ENCODE measurements around the gene TAGLN2.

TAGLN2 gene

DNA sequence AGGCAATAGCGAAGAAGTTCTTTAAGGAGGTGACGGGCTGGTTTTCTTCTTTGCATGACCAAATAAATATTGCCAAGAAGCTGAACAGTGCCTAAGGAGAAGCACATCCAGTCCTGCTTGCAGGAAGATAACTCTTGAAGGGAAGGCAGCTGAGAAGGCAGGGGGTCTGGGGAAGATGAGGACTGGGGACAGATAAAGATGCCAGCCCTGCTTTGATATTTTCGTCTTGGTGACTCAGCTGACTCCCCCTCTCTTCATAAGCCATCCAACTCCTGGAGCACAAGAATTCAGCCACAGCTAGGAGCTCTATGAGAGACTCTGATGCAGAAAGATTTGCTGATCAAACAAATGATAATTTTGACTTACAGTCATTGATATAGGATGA is 28.8 kb downstream of the TAGLN2 start:
- DNase-seq, result no peak

DNA sequence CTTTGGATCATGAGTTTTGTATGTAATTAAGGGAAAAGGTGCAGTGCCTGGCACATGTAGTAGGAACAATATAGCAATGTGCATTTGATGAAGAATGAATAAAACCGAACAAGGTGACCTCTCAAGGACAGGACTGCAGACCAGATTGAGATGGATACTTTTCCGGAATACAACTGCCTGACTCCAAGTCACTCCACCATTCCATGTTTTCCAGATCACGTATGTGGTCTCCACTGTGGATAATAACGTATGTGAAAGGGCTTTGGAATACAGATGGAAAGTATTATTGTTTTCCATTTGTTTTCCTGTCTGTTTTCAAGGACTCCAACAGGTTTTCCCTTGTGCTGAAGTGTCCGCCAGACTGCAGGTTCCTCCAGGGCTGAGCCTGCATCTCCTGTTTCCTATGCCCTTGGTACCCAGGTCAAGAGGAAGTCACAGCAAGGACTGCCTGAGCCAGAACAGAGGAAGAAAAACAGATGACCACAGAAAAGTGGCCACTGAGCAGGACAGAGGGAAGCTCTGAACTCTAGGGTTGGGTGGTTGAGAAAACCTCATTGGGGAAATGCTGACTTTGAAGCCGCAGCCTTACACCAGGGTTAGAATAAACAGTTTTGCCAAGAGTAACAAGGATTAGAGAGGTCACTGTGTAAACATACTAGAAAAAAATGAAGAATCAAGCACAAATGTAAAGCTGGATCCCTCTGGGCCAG is 29.3 kb downstream of the TAGLN2 start:
- no peak for DNase-seq

DNA sequence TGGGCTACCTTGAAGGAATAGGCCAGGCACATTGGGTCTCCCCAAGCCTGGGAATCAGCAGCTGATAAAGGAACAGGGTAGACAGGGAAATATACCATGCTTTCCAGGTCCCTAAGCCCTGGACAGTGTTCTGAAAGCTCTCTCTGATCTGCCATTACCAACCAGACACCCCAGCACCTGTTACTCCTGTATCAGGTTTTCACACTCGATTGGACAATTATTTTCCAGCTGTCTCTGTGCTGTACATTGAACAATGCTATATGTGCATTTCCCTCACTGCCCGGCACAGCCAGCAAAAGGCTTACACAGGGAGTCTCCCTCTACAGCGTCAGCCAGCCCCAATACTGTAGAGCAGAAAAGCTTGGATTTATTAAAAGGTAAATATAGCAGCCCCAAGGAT is 30.0 kb downstream of the TAGLN2 start:
- no peak for DNase-seq

DNA sequence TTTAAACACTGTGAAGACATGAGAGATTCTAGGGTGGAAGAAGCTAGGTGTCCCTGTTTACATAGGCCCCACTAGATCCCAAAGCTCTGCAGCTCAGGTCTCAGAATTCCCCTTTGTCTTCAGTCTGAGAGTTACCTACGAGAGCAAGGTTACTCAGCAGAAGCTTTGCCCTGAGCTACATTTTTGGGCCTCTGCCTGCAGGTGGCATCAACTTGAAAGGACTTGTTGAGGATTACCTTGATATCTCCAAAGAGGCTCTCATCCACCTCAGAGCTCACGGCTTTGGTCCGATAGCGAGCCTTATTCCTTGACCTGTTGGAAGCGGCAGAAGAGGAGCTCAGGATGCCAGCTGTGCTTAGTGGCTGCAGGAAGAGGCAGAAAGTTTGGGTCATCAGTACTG is 32.4 kb downstream of the TAGLN2 start:
- no peak for DNase-seq

DNA sequence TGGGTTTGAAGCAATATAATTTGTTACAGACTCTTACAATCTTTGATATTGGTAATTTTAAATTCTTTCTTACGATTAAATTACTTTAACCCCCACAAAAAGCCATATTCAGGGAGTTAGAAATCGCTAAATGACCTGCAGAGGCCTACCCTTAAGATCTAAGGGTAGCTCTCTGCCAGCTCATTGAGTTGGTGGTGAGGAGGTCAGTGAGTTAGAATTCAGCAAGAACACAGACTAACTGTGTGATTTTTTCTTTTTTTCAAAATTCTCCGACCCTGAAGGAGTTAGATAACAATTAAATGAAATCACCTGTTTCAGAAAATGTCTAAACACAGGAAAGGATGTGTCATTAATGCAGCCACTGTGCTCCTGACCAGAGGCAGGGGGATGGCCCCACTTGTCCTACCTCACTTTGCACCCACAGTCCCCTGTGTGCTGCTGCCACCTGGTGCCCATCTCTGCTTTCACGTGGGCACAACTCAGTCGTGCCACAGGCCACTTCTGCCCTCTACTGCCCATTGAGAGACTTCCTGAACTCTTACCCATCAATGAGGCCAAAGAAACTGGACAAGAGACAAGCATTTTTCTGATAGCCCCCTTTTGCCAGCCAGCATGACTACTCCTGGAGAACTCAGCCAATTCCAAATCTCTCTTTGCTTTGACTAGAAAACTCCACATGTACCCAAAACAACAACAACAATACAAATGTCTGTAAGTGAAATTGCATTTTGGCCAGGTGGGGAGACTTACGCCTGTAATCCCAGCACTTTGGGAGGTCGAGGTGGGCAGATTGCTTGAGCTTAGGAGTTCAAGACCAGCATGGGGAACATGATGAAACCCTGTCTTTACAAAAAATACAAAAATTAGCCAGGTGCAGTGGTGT is 33.8 kb downstream of the TAGLN2 start:
- DNase-seq, result peak; percentile 63 to 66

DNA sequence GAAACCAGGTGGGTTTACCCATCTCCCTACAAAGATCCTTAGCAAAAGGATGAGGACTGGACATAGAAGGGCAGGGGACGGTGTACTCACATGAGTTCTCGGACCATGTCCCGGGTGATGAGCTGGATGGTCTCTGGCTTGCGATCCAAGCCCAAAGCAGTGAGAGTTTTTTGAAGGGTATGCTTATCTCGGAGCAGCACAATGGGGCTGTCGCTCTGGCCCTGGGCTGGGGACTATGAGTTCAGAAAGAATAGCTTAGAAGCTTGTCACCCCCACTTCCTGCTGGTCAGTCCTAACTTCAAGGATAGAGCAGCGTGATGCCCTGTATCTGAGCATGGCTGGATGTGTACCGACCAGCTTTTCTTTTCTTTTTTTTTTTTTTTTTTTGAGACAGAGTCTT is 34.9 kb downstream of the TAGLN2 start:
- DNase-seq, result no peak

DNA sequence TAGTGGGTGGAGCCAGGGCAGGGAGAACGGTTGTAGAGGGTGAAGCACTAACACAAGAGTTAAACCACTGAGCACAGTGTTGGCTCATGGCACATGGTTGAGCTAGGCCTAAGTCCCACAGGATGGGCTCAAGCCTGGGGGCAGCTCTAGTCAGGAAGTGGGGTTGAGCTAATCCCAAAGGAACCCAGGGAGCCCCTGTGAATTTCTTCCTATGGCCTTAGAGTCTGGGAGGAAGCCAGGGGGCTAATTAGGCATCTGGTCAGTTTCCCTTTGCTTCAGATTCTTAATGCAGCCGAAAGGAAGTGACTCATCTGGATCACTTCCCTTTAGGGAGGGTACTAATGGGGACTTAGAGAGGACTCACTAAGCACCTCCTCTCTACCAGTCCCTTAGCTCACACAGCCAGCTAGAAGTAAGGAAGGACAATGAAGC is 35.5 kb downstream of the TAGLN2 start:
- no peak for DNase-seq

DNA sequence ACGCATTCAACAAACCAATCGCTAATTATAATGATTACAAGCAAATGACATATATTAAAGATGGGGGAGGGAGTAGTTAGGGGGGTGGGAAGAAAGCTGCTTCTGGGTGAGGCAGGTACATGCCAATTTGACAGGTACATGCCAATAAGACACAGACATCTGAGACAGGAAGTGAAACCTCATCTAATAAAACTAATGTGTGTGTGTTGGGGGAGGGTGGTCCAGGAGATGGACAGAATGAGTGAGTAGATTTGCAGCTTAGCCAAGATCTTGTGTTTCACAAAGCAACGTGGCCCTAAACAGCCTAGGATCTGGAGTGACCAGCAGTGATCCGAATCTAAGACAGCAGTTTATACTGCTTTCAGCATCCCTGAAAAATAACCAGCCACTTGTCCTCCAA is 36.1 kb downstream of the TAGLN2 start:
- no peak for DNase-seq

DNA sequence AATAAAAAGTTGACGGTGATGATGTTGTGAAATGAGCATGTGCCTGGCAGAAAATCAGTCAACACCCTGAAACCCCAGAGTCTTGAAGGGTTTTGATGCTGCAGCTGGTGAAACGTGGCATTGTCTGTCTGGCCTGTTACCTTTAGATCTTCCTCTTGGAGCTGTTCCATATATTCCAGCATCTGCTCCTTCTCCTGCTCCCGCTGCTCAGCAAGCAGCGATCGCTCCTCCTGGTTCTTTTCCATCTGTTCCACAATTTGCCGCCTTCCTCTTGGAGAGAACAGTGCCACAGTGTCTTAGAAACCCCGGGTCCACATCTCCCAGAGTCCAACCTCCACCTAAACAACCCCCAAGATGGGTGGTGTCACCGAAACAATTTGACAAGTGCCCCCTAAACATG is 41.0 kb downstream of the TAGLN2 start:
- DNase-seq, result no peak

DNA sequence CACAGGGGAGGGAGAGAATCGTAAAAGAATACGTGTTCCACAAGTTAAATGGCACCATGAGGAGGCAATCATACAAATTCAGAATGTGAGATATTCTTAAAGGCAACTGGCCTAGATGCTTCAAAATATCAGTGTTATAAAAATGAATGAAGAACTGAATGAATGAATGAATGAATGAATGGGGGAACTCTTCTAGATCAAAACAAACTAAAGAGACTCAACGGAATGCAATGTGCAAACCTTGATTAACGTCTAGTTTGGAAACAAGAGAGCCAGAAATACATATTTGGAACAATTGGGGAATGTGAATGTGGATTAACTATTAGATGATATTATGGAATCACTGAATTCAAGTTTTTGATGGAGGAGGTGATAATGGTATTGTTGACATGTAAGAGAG is 42.2 kb downstream of the TAGLN2 start:
- no peak for DNase-seq

DNA sequence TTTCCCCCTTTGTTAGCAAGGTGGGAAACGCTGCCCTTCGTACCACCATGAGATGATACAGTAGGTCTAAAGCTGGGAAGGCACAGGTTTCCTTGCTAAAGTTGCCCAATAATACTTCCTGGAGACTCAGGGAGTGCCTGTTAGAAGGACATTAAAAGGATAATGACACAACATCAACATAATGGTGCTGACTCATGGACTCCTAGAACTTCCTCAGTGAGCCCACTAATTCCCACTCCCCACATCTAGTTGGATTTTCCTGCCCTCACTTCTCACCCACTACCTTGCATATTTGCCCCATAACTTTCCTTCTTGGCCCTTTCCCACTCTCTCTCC is 42.8 kb downstream of the TAGLN2 start:
- no peak for DNase-seq

DNA sequence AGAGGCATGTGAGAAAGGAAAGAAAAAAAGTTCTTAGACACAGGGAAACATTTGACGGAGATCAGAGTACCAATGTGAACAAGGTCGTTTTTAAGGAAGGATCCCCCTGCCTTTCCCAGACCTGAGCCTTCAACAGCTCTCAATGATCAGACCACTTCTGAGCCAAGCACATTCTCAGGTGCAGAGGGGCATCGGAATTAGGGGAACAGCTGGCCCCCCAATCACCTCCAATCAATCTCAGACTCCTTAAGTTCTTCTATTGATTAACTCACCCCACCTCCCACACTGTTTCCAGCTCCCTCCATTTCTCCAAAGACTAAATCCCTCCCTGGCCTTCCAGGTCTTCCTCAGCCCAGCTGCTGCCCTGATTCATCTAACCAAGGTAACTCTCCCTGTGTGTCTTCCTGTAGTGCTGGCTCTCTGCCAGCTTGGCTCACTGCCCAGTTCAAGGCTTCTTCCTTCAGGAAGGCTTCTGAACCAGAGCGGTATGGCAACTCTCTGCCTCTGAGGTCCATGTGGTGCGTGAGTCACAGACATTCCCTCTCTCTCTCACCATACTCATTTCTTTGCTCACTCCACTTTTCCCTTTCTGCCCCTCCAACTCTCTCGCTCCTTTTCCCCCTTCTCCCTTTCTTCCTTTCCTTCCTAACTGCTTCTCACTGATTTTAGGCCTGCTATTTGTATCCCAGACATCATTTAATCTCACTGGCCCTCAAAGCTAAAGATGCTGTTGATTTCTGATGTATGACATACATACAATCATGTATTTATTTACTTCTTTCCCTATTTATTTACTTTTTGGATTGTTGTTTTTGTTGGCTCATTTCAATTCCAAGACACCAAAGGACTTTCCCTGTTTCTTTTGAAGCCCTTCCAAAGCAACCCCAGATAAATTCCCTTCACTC is 43.4 kb downstream of the TAGLN2 start:
- peak; percentile 9 to 23 for DNase-seq

DNA sequence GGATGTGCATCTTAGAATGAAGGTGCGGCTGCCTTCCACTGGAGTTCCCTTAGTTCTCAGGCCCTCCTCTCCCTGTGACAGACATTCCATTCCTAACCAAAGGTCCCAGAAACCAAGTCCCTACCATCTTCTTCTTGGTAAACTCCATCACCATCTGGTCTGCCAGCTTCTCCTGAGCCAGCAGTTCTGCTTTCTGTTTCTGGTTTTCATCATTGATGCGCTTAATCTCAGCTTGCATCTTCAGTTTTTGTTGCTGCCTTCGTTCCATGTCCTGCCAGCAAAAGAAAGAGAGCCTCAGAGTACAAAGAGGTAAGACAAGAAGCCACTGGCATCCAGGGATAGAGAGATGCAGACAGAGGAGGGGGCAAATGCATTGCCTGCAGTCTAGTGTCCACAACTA is 44.9 kb downstream of the TAGLN2 start:
- no peak for DNase-seq

DNA sequence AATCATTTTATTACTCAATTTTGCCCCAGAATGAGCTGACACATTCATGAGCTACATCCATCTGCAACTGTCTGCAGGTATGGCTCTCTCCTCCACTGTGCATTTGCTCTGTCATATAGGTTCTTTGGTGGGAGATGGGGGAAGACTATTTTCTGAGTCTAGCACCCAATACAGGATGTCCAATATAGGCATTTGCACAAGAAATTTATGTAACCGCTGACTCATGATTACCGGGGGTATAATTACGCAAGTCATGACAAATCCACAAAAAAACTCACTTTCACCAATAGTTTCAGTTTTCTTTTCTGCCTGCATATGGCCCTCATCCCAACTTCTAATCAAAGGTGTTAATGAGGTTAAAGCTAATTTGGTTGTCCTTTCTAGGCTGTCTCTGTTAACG is 45.3 kb downstream of the TAGLN2 start:
- DNase-seq, result no peak

DNA sequence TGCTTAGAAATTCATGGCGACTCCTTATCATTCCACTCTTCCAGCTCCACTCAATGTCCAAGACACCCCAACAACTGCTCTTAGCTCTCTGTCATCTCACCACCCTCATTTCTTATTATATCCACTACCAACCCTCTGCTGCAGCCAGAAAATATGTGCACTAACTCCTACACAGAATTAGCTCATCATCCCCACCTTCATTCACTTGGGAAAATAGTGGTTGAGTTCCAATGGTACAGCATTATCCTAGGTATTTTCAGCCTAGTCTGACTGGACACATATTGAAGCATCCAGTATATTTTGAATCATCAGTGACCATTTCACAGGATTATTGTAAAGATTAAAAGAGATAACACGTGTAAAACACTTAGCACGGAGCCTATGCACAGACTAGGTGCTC is 46.2 kb downstream of the TAGLN2 start:
- no peak for DNase-seq

DNA sequence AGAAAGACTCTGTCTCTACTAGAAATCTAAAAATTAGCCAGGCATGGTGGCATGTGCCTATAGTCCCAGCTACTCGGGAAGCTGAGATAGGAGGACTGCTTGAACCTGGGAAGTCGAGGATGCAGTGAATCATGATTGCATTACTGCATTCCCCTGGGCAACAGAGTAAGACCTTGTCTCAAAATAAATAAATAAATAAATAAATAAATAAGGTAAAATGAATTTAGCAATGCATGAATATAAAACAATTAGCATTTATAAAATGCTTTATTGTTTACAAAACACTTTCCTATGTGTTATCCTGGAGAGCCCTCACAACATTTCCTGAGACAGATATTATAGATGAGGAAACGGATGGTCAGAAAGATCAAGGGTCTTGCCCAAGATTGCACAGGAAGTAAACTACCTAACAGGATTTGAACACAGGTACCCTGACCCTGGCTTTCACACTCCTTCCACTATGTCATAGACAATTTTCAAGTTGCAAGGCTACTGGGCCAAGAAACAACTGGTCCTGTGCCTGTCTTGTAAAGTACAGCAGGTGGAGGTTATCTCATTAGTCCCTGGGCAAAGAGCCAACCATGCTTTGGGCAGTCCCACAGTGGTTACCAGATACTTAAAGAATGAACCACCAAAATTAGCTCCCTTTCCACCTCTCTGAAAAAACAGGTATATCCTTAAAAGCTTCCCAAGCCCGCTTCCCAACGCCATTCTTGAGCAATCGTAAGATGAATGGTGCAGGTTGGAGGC is 47.4 kb downstream of the TAGLN2 start:
- no peak for DNase-seq

DNA sequence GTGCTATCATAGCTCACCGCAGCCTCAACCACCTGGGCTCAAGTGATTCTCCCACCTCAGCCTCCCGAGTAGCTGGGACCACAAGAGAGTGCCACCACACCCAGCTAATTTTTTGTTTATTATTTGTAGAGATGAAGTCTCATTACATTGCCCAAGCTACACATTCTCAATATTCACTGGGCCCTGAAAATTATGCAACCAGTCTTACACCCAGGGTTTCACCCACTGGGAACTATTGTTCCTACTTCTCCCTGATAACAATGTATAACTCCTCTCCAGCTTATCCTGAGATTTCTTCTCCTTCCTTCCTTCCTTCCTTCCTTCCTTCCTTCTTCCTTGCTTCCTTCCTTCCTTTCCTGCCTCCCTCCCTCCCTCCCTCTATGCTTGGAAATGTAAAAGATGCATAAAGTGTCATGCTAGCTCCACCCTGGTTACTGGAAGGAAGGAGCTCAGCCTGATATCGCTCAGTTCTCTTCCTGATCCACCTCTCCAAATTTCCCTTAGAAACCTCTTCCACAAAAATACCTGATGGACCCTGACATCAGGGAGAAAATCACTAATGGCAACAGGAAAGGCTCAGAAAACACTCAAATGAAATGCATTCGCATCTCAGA is 51.7 kb downstream of the TAGLN2 start:
- no peak for DNase-seq

DNA sequence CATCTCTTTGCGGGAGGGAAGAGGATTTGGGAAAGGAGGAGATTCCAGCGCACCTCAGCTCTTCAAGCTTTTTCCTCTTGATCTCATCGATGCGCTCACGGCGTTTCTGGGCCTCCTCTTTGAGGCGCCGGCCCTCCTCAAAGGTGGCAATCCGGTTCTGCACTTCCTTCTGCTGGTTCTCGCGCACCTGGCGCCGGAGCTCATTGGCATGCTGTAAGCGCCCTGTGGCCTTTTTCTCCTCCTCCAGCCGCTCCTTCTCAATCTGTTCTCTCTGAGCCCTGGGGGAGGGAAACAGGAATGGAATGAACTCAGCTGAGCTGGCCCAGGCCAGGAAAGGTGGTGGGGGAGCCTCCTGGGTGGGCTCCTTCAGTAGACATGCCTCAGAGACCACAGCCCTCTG is 52.4 kb downstream of the TAGLN2 start:
- no peak for DNase-seq

DNA sequence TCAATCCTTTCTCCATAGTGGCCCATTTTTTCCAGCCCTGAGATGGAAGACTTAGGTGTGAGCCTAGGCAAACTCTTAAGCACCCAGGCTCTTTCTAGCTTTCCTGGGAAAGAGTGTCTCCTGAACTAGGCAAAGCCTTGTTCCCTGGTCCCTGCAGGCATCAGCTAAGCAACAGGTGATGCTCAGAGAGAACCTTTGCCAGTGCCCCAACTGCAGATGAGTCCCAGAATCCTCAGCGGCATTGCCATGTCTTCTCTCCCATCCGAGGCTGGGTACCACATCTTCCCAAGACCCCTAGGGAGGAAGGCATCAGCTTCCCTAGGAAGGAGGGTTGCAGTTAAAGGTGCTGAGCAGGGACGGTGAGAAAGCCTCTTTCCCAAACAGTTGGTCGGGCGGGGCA is 54.6 kb downstream of the TAGLN2 start:
- no peak for DNase-seq

DNA sequence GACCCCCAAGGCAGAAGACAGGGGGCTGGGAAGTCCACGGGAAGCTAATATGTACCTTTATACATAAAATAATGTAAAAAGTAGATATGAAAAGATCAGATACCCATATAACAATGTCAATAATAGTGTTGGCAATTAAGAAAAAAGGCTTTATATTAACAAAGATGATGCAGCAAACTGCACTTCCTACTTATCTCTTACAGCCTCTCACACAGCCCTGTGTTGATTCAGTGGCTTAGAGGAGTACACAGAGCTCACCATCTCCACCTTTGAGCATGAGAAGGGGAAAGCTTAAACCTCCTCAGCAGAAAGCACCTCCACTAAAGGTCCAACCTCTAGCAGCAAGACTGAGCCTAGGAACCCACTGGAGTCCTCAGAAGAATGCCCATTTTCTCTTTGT is 55.7 kb downstream of the TAGLN2 start:
- DNase-seq, result no peak

DNA sequence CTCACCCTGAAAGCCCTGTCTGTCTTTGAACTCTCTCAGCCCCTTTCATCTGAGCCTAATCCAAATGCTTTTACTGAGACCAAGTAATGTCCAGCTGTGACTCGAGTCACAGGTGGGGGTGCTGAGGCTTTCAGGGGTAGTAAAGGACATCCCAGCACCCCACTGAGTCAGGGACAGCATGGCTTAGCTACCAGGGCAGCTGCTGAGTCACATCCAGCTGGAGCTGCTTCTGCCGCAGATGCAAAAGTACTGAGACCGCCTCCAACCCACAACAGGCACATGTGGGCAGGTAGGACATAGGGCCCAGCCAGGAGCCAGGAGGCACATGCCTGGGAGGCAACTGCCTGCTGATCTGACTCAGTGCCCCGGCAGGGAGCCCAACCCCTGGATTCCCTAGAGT is 56.1 kb downstream of the TAGLN2 start:
- no peak for DNase-seq

DNA sequence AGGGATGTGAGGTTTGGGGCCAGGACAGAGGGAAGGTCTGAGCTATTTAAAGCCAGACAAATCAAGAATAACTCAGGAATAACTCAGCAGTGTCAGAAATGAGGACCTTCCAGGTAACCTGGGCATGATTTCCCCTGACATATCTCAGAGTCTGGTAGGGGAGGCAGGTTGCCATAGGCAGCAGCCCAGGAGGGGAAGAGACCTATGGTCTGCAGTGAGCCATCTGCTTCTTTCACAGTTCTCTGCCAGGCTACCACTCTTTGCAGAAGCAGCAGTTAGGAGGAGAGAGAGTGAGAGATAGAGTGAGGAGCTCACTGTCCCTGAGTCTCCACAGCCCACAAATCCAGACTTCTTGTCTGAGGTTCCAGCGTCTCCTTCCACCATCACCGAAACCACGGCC is 56.5 kb downstream of the TAGLN2 start:
- no peak for DNase-seq
